Nephron (organoid): ENCODE data around the gene CPXM1.
A peak's percentile ranks its signal among the peaks of the same experiment; 100 is the strongest.

Source experiments
- H3K27ac Mint-ChIP-seq, 3 experiments: 2 replicates each; pipeline ENCODE4 v1.8.0; 2020; ENCODE audit warnings: mixed read lengths in 3 of 3, mild to moderate bottlenecking in 2 of 3, moderate library complexity in 1 of 3
- H3K27me3 Mint-ChIP-seq: 2 replicates; pipeline ENCODE4 v1.8.0; 2021; ENCODE audit warnings: low read depth, mild to moderate bottlenecking, moderate library complexity, mixed read lengths
- H3K36me3 Mint-ChIP-seq: 2 replicates; pipeline ENCODE4 v1.8.0; 2020; ENCODE audit warnings: low read depth, mixed read lengths
- H3K4me1 Mint-ChIP-seq: 2 replicates; pipeline ENCODE4 v1.8.0; 2020; ENCODE audit warnings: mixed read lengths
- H3K4me3 Mint-ChIP-seq, 3 experiments: 2 replicates each; pipeline ENCODE4 v1.8.0; 2020; ENCODE audit warnings: mild to moderate bottlenecking in 3 of 3, mixed read lengths in 3 of 3, moderate library complexity in 2 of 3
- H3K9me3 Mint-ChIP-seq: 2 replicates; pipeline ENCODE4 v1.8.0; 2020; ENCODE audit warnings: mixed read lengths
- TF ChIP-seq, protein P1 (sequence below), 3 experiments: fragments of 200-600 bp; sonication (generic); IDR thresholded peaks; one replicate each; pipeline ENCODE4 v1.5.0; 2021; ENCODE audit warnings: antibody characterized with exemption in 3 of 3; ENCODE audit not compliant: unreplicated experiment in 3 of 3

CPXM1 gene

DNA sequence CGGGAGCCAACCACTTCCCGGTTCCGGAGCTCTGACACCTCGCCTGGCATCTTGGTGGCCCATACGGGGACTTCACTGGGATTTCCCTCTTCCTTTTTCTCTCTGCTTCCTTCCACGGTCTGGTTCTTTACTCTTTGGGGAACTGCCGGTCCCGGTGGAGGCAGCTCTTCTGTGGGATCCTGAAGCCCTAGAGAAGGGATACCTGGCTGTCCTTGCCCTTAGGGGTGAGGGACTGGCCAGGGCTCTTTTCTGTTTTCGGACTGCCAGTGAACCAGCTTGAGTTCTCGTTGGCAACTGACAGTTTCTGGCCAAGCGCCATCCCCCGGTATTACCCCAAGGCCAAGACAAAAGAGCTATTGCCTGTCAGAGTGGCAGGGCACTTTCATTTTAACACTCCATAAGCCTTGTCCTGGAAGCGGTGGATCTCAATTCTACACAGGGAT, 880 bp upstream of the CPXM1 start:
- Mint-ChIP-seq H3K9me3 (no peaks in the 10 kb centered on the region), H3K4me3 (peak overlapping the region; percentile 94 to 96 (median 96)), H3K27ac (peak overlapping the region; percentile 94 to 98 (median 94)), H3K4me1 (peaks cover 30% of the 10 kb centered on the region), H3K27me3 (peaks cover 42% of the 10 kb centered on the region), H3K36me3 (peaks cover 26% of the 10 kb centered on the region)
- TF ChIP-seq, protein P1, sequence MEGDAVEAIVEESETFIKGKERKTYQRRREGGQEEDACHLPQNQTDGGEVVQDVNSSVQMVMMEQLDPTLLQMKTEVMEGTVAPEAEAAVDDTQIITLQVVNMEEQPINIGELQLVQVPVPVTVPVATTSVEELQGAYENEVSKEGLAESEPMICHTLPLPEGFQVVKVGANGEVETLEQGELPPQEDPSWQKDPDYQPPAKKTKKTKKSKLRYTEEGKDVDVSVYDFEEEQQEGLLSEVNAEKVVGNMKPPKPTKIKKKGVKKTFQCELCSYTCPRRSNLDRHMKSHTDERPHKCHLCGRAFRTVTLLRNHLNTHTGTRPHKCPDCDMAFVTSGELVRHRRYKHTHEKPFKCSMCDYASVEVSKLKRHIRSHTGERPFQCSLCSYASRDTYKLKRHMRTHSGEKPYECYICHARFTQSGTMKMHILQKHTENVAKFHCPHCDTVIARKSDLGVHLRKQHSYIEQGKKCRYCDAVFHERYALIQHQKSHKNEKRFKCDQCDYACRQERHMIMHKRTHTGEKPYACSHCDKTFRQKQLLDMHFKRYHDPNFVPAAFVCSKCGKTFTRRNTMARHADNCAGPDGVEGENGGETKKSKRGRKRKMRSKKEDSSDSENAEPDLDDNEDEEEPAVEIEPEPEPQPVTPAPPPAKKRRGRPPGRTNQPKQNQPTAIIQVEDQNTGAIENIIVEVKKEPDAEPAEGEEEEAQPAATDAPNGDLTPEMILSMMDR (IDR thresholded peaks at IDR 0.05; ENCODE audit: unreplicated experiment in 3 of 3), result no peak

DNA sequence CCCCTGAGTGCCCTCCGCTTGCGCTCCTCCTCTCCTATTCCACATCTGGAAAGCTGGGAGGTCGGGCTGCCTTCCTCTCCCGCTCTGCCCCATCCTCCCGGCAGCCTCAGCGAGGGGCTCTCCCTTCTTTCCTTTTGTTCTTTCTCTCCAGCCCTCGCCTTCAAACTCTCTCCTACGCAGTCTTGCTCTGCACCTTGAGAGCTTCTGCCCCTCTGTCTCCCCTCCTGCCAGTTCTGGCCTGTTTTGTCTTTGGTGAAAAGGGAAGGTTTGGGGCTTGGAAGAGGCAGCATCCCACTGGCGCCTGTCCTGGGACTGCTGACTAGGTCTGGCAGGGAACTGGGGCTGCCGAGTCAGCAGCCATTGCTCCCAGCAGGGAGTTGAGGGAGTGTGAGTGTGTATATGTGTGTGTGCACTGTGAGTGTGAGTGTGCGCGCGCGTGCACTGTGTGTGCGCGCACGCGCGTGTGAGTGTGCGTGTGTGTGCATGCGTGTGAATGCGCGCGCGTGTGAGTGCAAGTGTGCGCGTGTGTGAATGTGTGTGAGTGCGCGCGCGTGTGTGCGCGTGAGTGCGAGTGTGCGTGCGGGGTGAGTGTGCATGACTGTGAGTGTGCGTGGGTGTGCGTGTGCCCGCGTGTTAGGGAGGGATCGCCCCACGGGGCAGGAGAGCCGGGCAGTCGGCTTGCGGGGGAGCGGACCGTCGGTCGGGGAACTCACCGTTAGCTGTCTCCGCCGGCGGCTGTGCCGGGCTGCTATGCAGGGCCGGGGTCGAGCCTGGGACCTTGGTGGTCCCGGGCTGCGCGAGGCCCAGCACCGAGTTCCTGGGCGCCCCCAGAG, 523 bp downstream of the CPXM1 start:
- Mint-ChIP-seq H3K27ac (peak overlapping the region; percentile 94 to 98 (median 98)), H3K27me3 (peaks cover 28% of the 10 kb centered on the region), H3K9me3 (no peaks in the 10 kb centered on the region), H3K36me3 (peaks cover 40% of the 10 kb centered on the region), H3K4me1 (peaks cover 25% of the 10 kb centered on the region), H3K4me3 (peak overlapping the region; percentile 95 to 100 (median 96))
- TF ChIP-seq, protein P1 (IDR thresholded peaks at IDR 0.05; ENCODE audit: unreplicated experiment in 3 of 3), result no peak

DNA sequence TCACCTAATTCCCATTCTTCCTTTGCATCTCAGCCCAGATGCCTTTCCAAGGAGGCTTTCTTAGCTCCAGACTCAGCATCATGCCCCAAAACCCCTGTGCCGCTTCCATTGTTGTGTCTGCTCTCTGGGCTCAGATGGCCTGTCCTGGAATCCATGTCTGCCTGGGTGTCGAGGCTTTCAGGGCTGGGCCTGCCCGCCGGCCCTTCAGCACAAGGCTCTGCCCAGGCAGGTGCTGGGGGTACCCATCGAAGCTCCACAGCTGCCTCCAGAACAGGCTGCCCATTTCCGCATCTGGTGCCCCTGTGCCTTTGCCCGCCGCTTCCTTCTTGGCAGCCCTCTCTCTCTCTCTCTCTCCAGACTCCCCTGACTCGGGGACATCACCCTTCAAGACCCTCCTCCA, 1.2 kb downstream of the CPXM1 start:
- TF ChIP-seq, protein P1 (IDR thresholded peaks at IDR 0.05; ENCODE audit: unreplicated experiment in 3 of 3), result no peak
- Mint-ChIP-seq H3K9me3 (no peaks in the 10 kb centered on the region), H3K4me3 (peak overlapping the region; percentile 95 to 100 (median 96)), H3K27me3 (peaks cover 24% of the 10 kb centered on the region), H3K27ac (peak overlapping the region; percentile 94 to 98 (median 98)), H3K36me3 (peaks cover 46% of the 10 kb centered on the region), H3K4me1 (peaks cover 25% of the 10 kb centered on the region)

DNA sequence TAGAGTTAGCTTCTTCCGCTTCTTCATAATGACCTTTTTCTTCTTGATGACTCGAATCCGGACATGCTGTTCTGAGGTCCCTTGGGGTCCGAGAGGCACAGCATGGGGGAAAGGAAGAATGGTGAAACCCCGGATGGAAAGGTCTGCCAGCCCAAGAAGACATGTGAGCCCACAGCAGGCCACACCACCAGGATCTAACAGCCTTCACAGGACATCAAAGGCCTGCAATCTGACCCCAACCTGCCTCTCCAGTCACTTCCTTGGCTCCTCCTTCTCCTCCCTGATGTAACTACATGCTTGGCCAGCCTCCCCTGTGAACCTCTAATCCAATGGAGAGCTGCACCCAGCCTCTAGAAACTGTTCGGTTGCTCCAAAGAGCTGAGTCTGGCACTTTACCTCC, 1.6 kb downstream of the CPXM1 start:
- H3K27ac Mint-ChIP-seq, result peak overlapping the region; percentile 94 to 98 (median 98)
- TF ChIP-seq, protein P1 (IDR thresholded peaks at IDR 0.05; ENCODE audit: unreplicated experiment in 3 of 3), result no peak
- H3K4me1 Mint-ChIP-seq, result peaks cover 25% of the 10 kb centered on the region
- no peaks in the 10 kb centered on the region for H3K9me3 Mint-ChIP-seq
- H3K27me3 Mint-ChIP-seq, result peaks cover 20% of the 10 kb centered on the region
- peak overlapping the region; percentile 95 to 100 (median 96) for H3K4me3 Mint-ChIP-seq
- peaks cover 48% of the 10 kb centered on the region for H3K36me3 Mint-ChIP-seq

DNA sequence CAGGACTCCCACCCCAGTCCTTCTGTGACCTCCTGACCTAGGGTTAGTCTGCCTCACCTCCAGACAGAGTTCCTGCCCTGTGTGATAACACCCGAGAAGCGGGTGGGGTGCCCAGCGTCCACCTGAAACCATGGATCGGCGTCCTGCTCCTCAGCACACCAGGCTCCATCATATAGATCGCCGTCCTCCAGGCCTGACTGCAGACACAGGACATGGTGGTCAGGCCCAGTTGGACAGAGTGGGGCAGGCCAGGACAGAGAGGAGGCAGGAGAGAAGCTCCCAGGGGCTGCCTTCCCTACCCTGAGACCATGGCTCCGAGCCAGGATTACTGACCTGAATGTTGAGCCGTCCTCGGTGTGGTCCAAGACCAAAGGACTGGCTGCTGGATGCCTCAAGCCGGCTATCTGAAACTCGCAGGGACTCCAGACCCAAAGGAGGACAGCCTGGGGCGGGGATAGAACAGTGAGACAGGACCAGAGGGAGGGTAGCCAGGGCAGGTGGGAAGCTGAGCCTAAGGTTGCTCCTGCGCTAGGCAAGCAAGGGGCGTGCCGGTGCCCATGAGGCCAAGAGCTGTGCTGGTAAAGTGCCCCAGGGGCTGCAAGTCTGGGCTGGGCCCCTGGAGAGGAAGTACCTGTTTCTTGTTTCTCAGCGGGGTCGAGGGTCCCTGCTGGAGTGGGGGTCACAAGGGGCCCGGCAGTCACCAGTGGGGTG, 2.2 kb downstream of the CPXM1 start:
- TF ChIP-seq, protein P1 (IDR thresholded peaks at IDR 0.05; ENCODE audit: unreplicated experiment in 3 of 3), result no peak
- Mint-ChIP-seq H3K4me3 (peak overlapping the region; percentile 95 to 100 (median 96)), H3K9me3 (no peaks in the 10 kb centered on the region), H3K4me1 (peaks cover 25% of the 10 kb centered on the region), H3K27ac (peak overlapping the region in 2 of 3 experiments; percentile 94 to 98), H3K36me3 (peaks cover 54% of the 10 kb centered on the region), H3K27me3 (peaks cover 15% of the 10 kb centered on the region)
